C4-2B (cell line): ENCODE results near the gene RAPGEF3.

Source experiments
- ZFX ChIP-seq: fragments of 450-650 bp; IDR thresholded peaks from 2 replicates; pipeline ENCODE4 v1.6.1; 2017
- TF ChIP-seq, protein P1 (sequence below): fragments of 450-650 bp; conservative IDR thresholded peaks from 2 replicates; pipeline ENCODE4 v1.5.1; 2017; ENCODE audit warnings: mild to moderate bottlenecking

DNA sequence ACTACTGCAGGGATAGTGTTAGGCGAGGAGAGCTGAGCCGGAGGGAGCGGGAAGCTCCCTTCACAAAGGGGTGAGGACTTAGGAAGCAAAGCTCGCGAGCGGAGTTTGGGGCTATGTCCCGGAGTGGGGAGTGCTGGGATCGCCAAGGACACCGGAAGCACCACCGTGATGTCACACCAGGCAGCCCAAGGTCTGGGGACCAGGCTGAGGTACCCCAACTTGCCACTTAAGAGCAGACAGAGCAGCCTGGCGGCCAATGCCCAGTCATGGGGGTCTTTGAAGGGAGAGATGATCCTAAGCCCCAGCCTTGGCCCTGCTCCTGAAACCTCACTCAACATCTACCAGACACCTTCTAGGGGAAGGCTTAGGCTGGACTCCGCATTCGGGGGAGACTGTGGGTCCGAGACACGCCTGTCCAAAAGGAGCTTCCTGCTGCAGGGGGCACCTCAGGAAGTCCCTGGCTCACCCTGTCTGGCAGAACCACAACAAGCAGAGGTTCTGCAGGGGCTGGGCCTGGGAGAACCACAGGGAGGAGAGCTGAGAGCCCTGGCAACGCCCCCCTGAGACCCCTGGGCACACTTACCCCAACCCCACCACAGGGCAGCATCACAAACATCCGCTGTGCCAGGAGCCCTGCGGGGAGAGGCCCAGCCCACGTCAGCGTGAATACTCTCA, 32.1 kb upstream of the RAPGEF3 start:
- TF ChIP-seq, protein P1, sequence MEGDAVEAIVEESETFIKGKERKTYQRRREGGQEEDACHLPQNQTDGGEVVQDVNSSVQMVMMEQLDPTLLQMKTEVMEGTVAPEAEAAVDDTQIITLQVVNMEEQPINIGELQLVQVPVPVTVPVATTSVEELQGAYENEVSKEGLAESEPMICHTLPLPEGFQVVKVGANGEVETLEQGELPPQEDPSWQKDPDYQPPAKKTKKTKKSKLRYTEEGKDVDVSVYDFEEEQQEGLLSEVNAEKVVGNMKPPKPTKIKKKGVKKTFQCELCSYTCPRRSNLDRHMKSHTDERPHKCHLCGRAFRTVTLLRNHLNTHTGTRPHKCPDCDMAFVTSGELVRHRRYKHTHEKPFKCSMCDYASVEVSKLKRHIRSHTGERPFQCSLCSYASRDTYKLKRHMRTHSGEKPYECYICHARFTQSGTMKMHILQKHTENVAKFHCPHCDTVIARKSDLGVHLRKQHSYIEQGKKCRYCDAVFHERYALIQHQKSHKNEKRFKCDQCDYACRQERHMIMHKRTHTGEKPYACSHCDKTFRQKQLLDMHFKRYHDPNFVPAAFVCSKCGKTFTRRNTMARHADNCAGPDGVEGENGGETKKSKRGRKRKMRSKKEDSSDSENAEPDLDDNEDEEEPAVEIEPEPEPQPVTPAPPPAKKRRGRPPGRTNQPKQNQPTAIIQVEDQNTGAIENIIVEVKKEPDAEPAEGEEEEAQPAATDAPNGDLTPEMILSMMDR = no peak
- no peak for TF ChIP-seq ZFX
